Measurements from ENCODE around the gene RHOBTB1. TPM values are rescaled to one million over a fixed set of nuclear protein-coding genes. Genes with fewer than 3 reads are reported as not detected.

Gene RHOBTB1
- total RNA-seq, 4 donors from 2014 or later = 2.8 to 37.9 (median 3.7) TPM

GRCh38 chr10:60828489-60828852 lies 115.5 kb downstream of the RHOBTB1 start:
- TF ChIP-seq EP300 (IDR thresholded peaks at IDR 0.05) (no peak), POLR2A (IDR thresholded peaks at IDR 0.05) (no peak), CTCF (IDR thresholded peaks at IDR 0.05) (no peak), POLR2AphosphoS5 (IDR thresholded peaks at IDR 0.05) (no peak)
- Histone ChIP-seq H3K4me1 (peaks cover 5% of the 10 kb centered on the region), H3K4me3 (no peak overlapping the region), H3K27ac (no peak overlapping the region), H3K9me3 (no peaks in the 10 kb centered on the region), H3K36me3 (no peaks in the 10 kb centered on the region), H3K27me3 (no peaks in the 10 kb centered on the region)
- no peak for DNase-seq (ENCODE audit: low spot score in 2 of 2)
- 48% methylated on average over 1 of the region's 1 CpG for WGBS

- no peak for DNase-seq (ENCODE audit: low spot score in 2 of 2)
- Histone ChIP-seq H3K4me3 (no peak overlapping the region), H3K27ac (no peak overlapping the region), H3K27me3 (no peaks in the 10 kb centered on the region), H3K9me3 (no peaks in the 10 kb centered on the region), H3K4me1 (peaks cover 5% of the 10 kb centered on the region), H3K36me3 (no peaks in the 10 kb centered on the region)
- 47% methylated on average over 5 of the region's 5 CpGs for WGBS
- no peak for TF ChIP-seq EP300 (IDR thresholded peaks at IDR 0.05)
Measured at GRCh38 chr10:60827791-60828488, 116.0 kb downstream of the RHOBTB1 start.

- Histone ChIP-seq H3K27ac (no peak overlapping the region), H3K4me3 (no peak overlapping the region), H3K36me3 (no peaks in the 10 kb centered on the region), H3K9me3 (no peaks in the 10 kb centered on the region), H3K4me1 (peaks cover 5% of the 10 kb centered on the region), H3K27me3 (no peaks in the 10 kb centered on the region)
- TF ChIP-seq POLR2AphosphoS5 (IDR thresholded peaks at IDR 0.05) (no peak), EP300 (IDR thresholded peaks at IDR 0.05) (no peak), POLR2A (IDR thresholded peaks at IDR 0.05) (no peak), CTCF (IDR thresholded peaks at IDR 0.05) (no peak)
- 80% methylated on average over 4 of the region's 4 CpGs for WGBS
- DNase-seq (ENCODE audit: low spot score in 2 of 2) = no peak
Measured at GRCh38 chr10:60825520-60825919, 118.5 kb downstream of the RHOBTB1 start.

- WGBS = 87% methylated on average over 1 of the region's 1 CpG
- no peak overlapping the region for H3K27ac ChIP-seq
- H3K27me3 ChIP-seq = no peaks in the 10 kb centered on the region
- no peak overlapping the region for H3K4me3 ChIP-seq
- H3K9me3 ChIP-seq = no peaks in the 10 kb centered on the region
- DNase-seq (ENCODE audit: low spot score in 2 of 2) = no peak
- peaks cover 9% of the 10 kb centered on the region for H3K4me1 ChIP-seq
- TF ChIP-seq POLR2AphosphoS5 (IDR thresholded peaks at IDR 0.05) = no peak
- TF ChIP-seq POLR2A (IDR thresholded peaks at IDR 0.05) = no peak
- TF ChIP-seq EP300 (IDR thresholded peaks at IDR 0.05) = no peak
- TF ChIP-seq CTCF (IDR thresholded peaks at IDR 0.05) = no peak
- H3K36me3 ChIP-seq = no peaks in the 10 kb centered on the region
Measured at GRCh38 chr10:60823324-60823723, 120.7 kb downstream of the RHOBTB1 start.

- H3K27ac ChIP-seq = no peak overlapping the region
- TF ChIP-seq POLR2AphosphoS5 (IDR thresholded peaks at IDR 0.05) (no peak), CTCF (IDR thresholded peaks at IDR 0.05) (no peak), EP300 (IDR thresholded peaks at IDR 0.05) (no peak), POLR2A (IDR thresholded peaks at IDR 0.05) (no peak)
- peaks cover 11% of the 10 kb centered on the region for H3K4me1 ChIP-seq
- DNase-seq (ENCODE audit: low spot score in 2 of 2) = no peak
- H3K4me3 ChIP-seq = no peak overlapping the region
- WGBS = 82% methylated on average over 4 of the region's 4 CpGs
- no peaks in the 10 kb centered on the region for H3K36me3 ChIP-seq
- no peaks in the 10 kb centered on the region for H3K27me3 ChIP-seq
- no peaks in the 10 kb centered on the region for H3K9me3 ChIP-seq
Measured at GRCh38 chr10:60822809-60823208, 121.2 kb downstream of the RHOBTB1 start.

GRCh38 chr10:60821656-60822055 lies 122.3 kb downstream of the RHOBTB1 start:
- H3K9me3 ChIP-seq = no peaks in the 10 kb centered on the region
- DNase-seq (ENCODE audit: low spot score in 2 of 2) = no peak
- WGBS = 62% methylated on average over 2 of the region's 2 CpGs
- H3K27me3 ChIP-seq = no peaks in the 10 kb centered on the region
- TF ChIP-seq POLR2A (IDR thresholded peaks at IDR 0.05) = no peak
- TF ChIP-seq CTCF (IDR thresholded peaks at IDR 0.05) = no peak
- TF ChIP-seq POLR2AphosphoS5 (IDR thresholded peaks at IDR 0.05) = no peak
- TF ChIP-seq EP300 (IDR thresholded peaks at IDR 0.05) = no peak
- H3K36me3 ChIP-seq = no peaks in the 10 kb centered on the region
- H3K27ac ChIP-seq = no peak overlapping the region
- peaks cover 21% of the 10 kb centered on the region for H3K4me1 ChIP-seq
- H3K4me3 ChIP-seq = no peak overlapping the region

Data from suprapubic skin (tissue), 4 donors.